Activated naive CD8-positive, alpha-beta T cell treated with anti-CD3 and anti-CD28 coated beads, Interleukin-2, amount 50 U/mL, for 24 hours (primary cell): ENCODE measurements around the gene SIRPD.
"Not testable (repeated sequence)": the region's sequence is repeated elsewhere in the genome, so short reads cannot be mapped to it uniquely, and the experiment has no call there.

ENCODE experiments used
- ATAC-seq: fragments of 150-1000 bp; cut with Tn5 transposase; one replicate; pipeline ENCODE4 v1.10.0; 2021
- DNase-seq: peaks from one replicate; pipeline ENCODE4 v3.0.0; 2021
- H3K27ac Mint-ChIP-seq: one replicate; pipeline ENCODE4 v1.8.0; 2021; ENCODE audit warnings: mild to moderate bottlenecking, mixed read lengths
- H3K27me3 Mint-ChIP-seq: one replicate; pipeline ENCODE4 v1.8.0; 2021; ENCODE audit warnings: mixed read lengths
- H3K36me3 Mint-ChIP-seq: one replicate; pipeline ENCODE4 v1.8.0; 2021; ENCODE audit warnings: low read depth, mixed read lengths
- H3K4me1 Mint-ChIP-seq: one replicate; pipeline ENCODE4 v1.8.0; 2021; ENCODE audit warnings: mixed read lengths
- H3K4me3 Mint-ChIP-seq: one replicate; pipeline ENCODE4 v1.8.0; 2021; ENCODE audit warnings: mild to moderate bottlenecking, moderate library complexity, mixed read lengths
- H3K9me3 Mint-ChIP-seq: one replicate; pipeline ENCODE4 v1.8.0; 2021; ENCODE audit warnings: mixed read lengths

Gene SIRPD

DNA sequence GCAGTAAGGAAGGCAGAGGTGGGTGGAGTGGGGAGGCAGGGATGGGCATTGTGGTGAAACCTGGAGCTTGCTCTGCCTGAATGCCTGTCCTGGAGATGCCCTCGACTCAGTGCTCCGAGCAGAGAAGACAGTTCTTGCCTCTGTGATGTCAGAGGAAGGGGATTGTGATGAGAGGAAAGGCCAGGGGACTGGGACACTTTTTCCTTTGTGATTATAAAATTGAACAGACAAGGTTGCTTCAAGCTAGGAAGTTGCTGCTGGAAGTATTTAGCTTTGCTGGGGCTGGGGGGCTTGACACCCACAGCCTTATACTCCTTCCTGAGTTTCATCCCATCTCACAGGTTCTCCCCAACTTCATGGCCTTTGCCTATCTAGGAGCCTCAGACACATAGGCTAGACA is at the start of gene SIRPD:
TSS of gene SIRPD (minus strand) at position 101 of the 400 bp plus-strand sequence. CDS start at position 49, 52 bp downstream.
- no peak within 1 kb of the TSS for H3K4me3 Mint-ChIP-seq
- no peak for ATAC-seq
- peaks cover 18% of the 10 kb centered on the region for H3K4me1 Mint-ChIP-seq

GRCh38 chr20:1600736-1601135 is 43.2 kb upstream of the SIRPD start:
- no peaks in the 10 kb centered on the region for H3K4me1 Mint-ChIP-seq
- no peak for ATAC-seq
- no peaks in the 10 kb centered on the region for H3K9me3 Mint-ChIP-seq
- no peak overlapping the region for H3K4me3 Mint-ChIP-seq
- H3K27me3 Mint-ChIP-seq = no peaks in the 10 kb centered on the region
- no peak overlapping the region for H3K27ac Mint-ChIP-seq
- no peaks in the 10 kb centered on the region for H3K36me3 Mint-ChIP-seq
- DNase-seq = no peak

More for the DNA sequence above, at the start of gene SIRPD:
- peaks cover 1% of the 10 kb centered on the region for H3K27me3 Mint-ChIP-seq
- DNase-seq = no peak
- H3K36me3 Mint-ChIP-seq = peaks cover 1% of the 10 kb centered on the region
- H3K9me3 Mint-ChIP-seq = peaks cover 19% of the 10 kb centered on the region
- no peak within 1 kb of the TSS for H3K27ac Mint-ChIP-seq

DNA sequence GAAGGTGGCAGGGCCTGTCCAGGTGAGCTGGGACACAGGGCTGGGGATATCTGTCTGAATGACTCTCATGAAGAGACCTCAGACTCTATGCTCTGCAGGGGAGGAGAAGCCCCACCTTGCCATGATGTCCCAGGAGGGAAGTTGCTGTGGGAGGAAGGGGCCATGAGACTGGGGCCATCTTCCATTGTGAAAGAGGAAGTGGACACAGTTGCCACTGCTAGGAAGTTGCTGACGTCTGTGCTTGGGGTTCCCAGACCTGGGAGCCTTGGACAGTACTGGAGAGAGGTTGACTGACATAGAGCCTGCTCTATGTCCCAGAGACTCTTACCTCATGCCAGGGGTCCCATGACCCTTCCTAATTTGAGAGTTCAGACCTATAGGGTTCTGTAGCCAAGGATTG is 37.8 kb upstream of the SIRPD start:
- Mint-ChIP-seq H3K4me3 (no peak overlapping the region), H3K27ac (no peak overlapping the region), H3K27me3 (no peaks in the 10 kb centered on the region), H3K36me3 (no peaks in the 10 kb centered on the region), H3K4me1 (no peaks in the 10 kb centered on the region), H3K9me3 (no peaks in the 10 kb centered on the region)
- DNase-seq (no peak), ATAC-seq (no peak)

DNA sequence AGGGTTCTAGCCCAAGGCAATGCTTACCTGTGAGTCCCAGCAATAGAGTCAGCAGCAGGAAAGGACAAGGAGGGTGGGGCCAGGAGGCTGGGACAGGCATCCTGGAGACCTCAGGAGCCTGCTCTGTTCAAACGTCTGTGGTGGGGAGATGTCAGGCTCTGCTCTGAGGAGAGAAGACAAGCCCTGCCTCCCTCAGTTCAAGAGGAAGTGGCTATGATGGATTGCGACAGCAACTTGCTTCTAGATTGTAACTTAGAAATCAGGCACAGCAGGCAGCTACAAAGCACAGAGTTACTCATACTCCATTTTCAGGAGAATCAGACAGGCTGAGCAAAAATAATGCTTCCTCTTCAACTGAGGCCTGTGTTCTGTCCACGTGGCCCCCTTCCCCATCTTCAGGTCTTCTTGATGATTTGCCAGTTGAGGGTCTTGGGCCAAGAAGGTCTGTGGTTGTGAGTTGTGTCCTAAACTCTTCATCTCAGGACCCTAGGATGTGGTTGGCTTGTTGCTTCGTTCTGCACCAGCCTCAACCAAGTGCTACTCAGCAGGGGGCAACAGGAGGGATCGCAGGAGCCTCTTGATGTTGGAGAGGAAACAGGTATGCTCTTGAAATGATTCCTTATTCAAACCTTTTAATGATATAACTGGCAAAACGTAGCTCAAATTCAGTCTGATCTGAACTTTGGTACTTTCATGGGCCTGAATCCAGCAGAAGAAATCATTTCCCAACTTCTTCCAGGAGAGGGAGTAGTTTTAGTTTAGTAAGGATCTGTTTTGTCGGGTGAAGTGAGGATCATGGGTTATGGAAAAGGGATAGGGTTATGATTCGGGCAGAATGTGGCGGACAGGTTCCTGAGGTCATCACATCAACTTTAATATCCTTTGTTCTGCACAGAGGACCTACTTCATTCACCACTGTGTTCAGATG is 31.3 kb upstream of the SIRPD start:
- Mint-ChIP-seq H3K27me3 (no peaks in the 10 kb centered on the region), H3K9me3 (no peaks in the 10 kb centered on the region), H3K36me3 (no peaks in the 10 kb centered on the region), H3K27ac (no peak overlapping the region), H3K4me1 (no peaks in the 10 kb centered on the region), H3K4me3 (no peak overlapping the region)
- no peak for ATAC-seq
- DNase-seq = no peak

DNA sequence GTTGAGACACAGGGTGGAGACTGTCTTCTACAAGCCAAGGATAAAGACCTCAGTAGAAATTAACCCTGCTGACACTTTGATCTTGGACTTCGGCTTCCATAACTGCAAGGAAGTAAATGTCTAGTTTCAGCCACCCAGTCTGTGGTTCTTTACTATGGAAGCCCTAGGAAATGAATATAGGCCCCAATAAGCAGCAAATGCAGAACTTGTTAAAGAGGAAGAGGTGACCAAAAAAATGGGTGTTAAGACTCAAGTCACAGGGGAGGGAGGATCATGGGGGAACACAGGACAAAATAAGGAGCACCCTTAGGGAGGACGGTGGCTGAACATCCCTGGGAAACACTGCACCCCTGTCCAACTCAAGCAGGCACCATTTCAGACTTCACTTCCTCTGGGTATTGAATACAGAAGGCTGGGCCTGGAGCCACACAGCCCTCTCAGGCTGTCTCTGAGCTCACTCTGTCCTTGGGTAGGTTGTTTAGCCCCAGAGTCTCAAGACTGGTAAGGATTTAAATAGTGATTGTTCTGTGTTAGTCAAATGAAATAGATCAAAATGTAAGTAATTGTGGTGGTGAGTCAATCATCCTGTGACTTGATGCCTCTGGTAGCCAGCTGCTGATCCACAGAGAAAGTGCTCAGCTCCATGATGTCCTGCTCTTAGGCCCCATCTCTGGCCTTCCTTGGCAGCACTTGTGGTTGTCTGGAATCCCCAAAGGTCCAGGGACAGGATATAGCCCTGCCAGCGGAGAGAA is 30.5 kb upstream of the SIRPD start:
- Mint-ChIP-seq H3K4me1 (no peaks in the 10 kb centered on the region), H3K4me3 (no peak overlapping the region), H3K36me3 (no peaks in the 10 kb centered on the region), H3K27me3 (no peaks in the 10 kb centered on the region), H3K27ac (no peak overlapping the region), H3K9me3 (no peaks in the 10 kb centered on the region)
- DNase-seq (no peak), ATAC-seq (no peak)

DNA sequence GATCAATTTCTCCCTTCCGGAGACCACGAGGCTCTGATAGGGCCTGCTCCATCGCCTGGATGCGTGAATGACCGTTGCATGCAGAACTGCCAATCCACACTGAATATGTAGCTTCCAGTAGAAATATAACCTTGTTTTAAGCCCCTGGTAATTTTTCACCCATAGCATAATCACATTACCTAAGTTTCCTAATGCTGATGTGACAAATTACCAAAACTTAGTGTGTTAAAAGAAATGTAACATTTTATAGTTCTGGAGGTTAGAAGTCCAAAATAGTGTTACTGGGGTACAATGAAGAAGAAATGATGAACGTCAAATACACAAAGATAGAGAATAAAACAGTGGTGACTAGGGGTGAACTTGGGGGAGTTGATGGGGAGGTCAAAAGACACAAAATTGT is 22.0 kb upstream of the SIRPD start:
- Mint-ChIP-seq H3K36me3 (no peaks in the 10 kb centered on the region), H3K27me3 (no peaks in the 10 kb centered on the region), H3K9me3 (no peaks in the 10 kb centered on the region), H3K27ac (no peak overlapping the region), H3K4me3 (no peak overlapping the region), H3K4me1 (peaks cover 13% of the 10 kb centered on the region)
- DNase-seq = no peak
- ATAC-seq = no peak

DNA sequence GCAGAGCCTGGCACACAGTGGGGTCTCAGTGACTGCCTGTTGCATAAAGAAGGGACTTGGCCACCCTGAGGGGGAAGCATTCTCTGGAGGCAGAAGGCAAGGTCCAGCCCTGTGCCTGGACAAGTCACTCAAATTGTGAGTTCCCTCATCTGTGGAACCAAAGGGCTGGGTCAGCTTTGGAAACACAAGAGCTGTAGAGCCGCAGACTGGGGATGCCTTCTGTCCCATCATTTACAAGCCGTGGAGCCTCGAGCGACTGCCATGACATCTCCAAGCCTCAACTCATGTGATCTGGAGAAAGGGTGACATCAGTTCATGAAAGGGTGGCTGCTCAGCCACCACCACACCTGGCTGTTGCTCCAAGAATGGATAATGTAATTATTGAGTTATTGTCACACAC is 20.4 kb upstream of the SIRPD start:
- H3K27me3 Mint-ChIP-seq = no peaks in the 10 kb centered on the region
- no peaks in the 10 kb centered on the region for H3K9me3 Mint-ChIP-seq
- DNase-seq (no peak), ATAC-seq (no peak)
- peaks cover 13% of the 10 kb centered on the region for H3K4me1 Mint-ChIP-seq
- no peak overlapping the region for H3K27ac Mint-ChIP-seq
- no peaks in the 10 kb centered on the region for H3K36me3 Mint-ChIP-seq
- no peak overlapping the region for H3K4me3 Mint-ChIP-seq

GRCh38 chr20:1577313-1577712 is 19.8 kb upstream of the SIRPD start:
- not testable (repeated sequence) for H3K27me3 Mint-ChIP-seq, H3K27ac Mint-ChIP-seq, DNase-seq, H3K9me3 Mint-ChIP-seq, H3K36me3 Mint-ChIP-seq, H3K4me3 Mint-ChIP-seq
- peak; percentile 74 for ATAC-seq
- H3K4me1 Mint-ChIP-seq = peaks cover 13% of the 10 kb centered on the region

DNA sequence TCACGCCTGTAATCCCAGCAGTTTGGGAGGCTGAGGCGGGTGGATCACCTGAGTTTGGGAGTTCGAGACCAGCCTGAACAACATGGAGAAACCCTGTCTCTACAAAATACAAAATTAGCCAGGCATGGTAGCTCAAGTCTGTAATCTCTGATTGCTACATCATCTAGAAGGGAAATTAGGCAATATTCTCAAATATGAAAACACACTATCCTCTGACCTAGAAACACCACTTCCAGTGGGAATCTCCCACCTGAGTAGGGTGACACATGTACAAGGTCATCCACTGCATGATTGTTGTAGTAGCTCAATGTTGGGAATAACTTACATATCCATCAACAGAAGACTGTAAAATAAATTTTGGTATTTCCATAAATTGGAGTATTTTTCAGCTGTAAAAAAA is 19.1 kb upstream of the SIRPD start:
- Mint-ChIP-seq H3K36me3 (no peaks in the 10 kb centered on the region), H3K27me3 (no peaks in the 10 kb centered on the region), H3K4me1 (peaks cover 13% of the 10 kb centered on the region), H3K9me3 (no peaks in the 10 kb centered on the region), H3K27ac (no peak overlapping the region), H3K4me3 (no peak overlapping the region)
- no peak for DNase-seq
- no peak for ATAC-seq

GRCh38 chr20:1576003-1576402 is 18.5 kb upstream of the SIRPD start:
- not testable (repeated sequence) for H3K27ac Mint-ChIP-seq, DNase-seq, H3K9me3 Mint-ChIP-seq, H3K36me3 Mint-ChIP-seq, H3K27me3 Mint-ChIP-seq, H3K4me3 Mint-ChIP-seq
- peak; percentile 75 for ATAC-seq
- H3K4me1 Mint-ChIP-seq = peaks cover 13% of the 10 kb centered on the region

DNA sequence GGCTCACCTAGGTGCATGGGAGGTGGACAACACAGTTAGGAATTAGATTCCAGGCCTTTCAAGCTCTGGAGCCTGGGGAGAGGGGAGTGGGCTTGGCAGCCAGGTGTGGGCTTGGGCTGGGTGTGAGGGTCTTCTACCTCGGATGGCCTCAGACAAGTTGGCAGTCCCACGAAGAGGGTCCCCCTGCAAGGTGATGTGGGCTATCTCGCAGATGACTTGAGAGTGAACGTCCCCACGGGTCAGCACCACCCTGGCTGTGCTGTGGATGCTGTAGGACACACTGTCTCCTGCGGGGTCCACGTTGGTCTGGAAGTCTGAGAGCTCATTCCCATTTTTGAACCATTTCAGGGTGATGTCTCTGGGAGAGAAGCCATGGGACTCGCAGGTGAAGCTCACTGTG is 14.1 kb upstream of the SIRPD start:
- not testable (repeated sequence) for ATAC-seq, DNase-seq, H3K9me3 Mint-ChIP-seq, H3K4me3 Mint-ChIP-seq, H3K36me3 Mint-ChIP-seq, H3K27me3 Mint-ChIP-seq, H3K4me1 Mint-ChIP-seq, H3K27ac Mint-ChIP-seq

GRCh38 chr20:1569415-1569881 is 11.9 kb upstream of the SIRPD start:
- H3K9me3 Mint-ChIP-seq = peaks cover 5% of the 10 kb centered on the region
- no peak overlapping the region for H3K27ac Mint-ChIP-seq
- peaks cover 3% of the 10 kb centered on the region for H3K4me1 Mint-ChIP-seq
- no peak overlapping the region for H3K4me3 Mint-ChIP-seq
- peaks cover 9% of the 10 kb centered on the region for H3K36me3 Mint-ChIP-seq
- no peak for DNase-seq
- no peak for ATAC-seq
- no peaks in the 10 kb centered on the region for H3K27me3 Mint-ChIP-seq

DNA sequence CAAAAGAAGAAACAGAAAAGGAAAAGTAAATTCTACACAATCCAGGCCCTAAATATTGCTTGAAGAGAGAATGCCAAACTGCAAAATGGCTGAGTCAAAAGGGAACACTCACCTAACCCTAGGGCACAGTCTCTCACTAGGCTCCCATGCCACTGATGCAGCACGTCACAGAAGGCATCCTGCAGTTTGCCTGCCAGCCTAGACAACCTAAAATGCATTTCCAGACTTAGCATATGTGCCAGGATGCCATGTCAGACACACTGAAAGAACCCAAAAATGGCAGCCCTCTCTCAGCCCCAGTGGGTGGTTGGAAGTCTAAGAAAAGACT is 10.6 kb upstream of the SIRPD start:
- Mint-ChIP-seq H3K27ac (no peak overlapping the region), H3K4me3 (no peak overlapping the region), H3K27me3 (no peaks in the 10 kb centered on the region), H3K36me3 (peaks cover 16% of the 10 kb centered on the region), H3K9me3 (peaks cover 16% of the 10 kb centered on the region), H3K4me1 (peaks cover 6% of the 10 kb centered on the region)
- DNase-seq (no peak), ATAC-seq (no peak)

DNA sequence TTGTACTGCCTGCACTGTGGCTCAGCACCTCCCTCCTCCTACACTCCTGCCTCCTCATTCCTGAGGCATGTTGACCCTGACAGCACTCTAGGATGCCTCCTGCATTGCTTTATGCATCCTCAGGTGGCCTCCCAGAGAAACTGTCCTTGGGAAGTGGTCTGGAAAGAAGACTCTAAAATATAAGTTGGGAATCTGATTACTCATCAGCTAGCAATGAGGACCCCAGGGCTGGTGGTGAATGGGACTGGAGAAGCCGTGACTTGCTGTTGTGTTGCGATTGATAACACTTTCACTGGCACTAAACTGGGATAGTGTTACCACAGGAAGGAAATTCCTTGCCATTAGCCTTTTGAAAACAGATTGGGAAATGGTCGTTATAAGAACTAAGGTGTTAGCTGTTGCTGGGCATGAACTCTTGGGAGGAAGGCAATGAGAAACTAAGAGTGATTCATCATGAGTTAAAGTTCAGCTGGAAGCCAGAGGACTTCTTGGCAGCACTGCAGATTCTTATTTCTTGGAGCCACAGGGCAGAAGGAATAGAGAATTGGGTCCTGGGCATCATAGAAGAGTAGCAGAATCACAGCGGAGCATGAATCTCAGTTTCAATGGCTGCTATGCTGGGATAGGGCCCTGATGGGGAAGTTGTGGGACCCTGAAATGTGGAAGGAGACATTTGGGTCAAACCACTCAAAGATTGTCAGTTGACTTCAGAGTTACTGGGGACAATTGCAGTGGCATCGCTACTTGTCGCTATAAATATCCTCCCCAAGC is 10.1 kb upstream of the SIRPD start:
- Mint-ChIP-seq H3K9me3 (peaks cover 21% of the 10 kb centered on the region), H3K36me3 (peaks cover 20% of the 10 kb centered on the region), H3K27ac (no peak overlapping the region), H3K4me1 (peaks cover 11% of the 10 kb centered on the region), H3K27me3 (no peaks in the 10 kb centered on the region), H3K4me3 (no peak overlapping the region)
- DNase-seq = no peak
- no peak for ATAC-seq
